TTC549 (cell line): ENCODE data around the gene ZNF292.
"Not testable (repeated sequence)": the region's sequence is repeated elsewhere in the genome, so short reads cannot be mapped to it uniquely, and the experiment has no call there.

Source experiments
- FAIRE-seq: peaks from 2 replicates; lab custom pipeline; 2012; peaks lifted over from hg19 to GRCh38; lab: Jason Lieb, UNC

ZNF292 gene

DNA sequence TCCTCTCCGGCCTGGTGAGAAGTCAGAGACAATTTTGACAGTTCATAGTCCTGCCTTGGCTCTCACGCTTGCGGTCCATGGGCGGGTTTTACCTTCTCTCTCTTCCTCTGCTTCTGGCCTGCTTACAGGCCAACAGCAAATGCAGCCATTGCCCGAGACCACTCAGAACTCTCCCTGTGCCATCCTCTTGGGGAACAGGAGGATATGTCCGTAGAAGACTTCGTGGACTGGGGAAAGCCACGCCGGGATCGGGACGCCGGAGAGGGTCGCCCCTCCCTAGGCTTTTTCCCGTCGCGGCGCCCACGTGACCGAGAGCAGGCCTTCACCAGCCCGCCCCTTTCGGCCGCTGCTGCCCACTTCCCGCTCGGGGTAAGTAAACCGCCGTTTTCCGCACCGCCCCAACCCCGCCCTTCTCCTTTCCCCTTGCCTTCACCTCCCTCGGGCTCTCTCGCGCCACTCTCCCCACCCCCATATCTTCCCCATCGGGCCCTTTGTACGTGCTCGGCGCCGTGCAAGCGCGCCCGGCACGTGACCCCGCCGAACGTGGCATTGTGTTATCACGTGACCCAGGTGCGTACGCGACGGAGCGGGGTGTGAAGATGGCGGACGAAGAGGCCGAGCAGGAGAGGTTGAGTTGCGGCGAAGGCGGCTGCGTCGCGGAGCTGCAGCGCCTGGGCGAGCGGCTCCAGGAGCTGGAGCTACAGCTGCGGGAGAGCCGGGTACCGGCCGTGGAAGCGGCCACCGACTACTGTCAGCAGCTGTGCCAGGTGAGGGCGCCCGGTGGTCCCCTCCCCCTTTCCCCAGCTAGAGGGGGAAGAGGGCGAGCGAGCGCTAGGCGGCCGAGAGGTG is at the start of gene ZNF292:
ZNF292 (plus strand) TSS at position 573 of the 849 bp plus-strand sequence; CDS start at position 600, 27 bp downstream.
- peak; percentile 73 for FAIRE-seq

DNA sequence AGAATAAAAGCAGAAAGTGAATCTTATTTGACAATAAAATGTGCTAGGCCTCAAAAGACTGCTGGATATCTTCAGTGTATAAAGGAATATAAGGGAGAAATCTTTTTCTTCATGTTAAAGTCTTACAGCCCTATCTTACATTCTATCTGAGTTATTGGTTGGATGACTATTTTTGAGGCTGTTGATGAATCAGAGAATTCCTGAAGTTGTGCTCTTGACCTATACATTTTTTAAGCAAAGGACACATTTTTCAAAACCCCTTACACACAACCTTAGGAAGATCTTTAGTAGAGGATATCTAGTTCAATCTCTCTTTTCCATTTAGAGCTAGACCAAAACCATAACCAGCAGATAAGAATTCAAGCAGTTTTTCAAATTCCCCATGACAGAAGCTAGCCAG is 49.5 kb upstream of the ZNF292 start:
- no peak for FAIRE-seq

DNA sequence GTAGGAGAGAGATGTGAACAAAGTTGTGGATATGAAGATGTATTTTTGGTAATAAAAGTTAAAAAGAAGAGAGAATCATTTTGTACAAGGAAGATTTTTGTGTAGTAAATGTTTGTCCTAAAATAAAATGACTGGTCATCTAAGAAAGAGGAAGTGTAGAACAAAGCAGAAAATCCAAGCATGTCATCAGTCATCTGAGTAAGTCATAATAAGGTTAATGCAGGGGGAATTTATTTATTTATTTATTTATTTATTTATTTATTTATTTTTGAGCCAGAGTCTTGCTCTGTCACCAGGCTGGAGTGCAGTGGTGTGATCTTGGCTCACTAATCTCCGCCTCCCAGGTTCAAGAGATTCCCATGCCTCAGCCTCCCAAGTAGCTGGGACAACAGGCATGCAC is 44.7 kb upstream of the ZNF292 start:
- FAIRE-seq: no peak

DNA sequence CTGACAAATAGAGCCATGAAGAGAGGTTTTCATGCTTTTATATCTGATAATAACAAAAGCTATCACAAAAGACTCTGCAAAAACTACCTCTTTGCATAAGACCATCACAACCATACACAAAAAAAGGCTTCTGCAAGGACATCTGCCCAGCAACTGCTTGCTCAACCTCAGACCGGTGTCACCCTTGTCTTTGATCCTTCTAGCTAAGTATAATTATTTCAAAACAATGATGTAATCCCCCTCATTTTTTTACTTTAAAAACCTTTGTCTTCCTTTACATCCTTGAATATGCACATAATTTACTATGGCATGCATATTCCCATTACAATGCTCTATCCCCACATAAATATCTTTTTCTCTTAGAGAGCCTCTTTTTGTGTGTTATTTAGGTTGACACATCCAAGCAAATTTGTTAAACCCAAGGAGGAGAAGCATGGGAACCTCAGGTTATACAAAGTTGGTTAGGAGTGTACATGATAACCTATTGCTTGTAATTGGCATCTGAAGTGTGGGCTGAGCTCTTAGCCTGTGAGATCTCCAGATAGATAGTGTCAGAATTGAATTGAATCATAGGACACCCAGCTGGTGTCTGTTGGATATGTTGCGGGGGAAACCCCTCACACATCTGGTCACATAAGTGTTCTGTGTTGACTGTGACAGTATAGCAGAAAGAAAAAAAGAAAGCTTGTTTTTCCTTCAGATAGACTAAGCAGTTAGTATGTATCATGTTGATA is 39.8 kb upstream of the ZNF292 start:
- no peak for FAIRE-seq

DNA sequence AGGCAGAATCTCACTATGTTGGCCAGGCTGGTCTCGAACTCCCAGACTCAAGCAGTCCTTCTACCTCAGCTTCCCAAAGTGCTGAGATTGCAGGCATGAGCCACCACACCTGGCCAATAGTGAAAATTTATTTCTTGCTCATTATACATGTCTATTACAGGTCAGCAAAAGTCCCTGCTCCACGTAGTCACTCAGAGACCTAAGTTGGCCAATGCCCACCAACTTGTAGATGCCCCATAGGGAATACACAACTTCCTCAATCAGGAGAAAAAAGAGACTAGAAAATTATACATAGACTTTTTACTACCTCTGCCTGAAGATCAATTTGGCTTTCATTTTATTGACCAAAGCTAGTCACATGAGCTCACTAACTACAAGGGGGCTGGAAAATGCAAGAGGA is 38.4 kb upstream of the ZNF292 start:
- no peak for FAIRE-seq

DNA sequence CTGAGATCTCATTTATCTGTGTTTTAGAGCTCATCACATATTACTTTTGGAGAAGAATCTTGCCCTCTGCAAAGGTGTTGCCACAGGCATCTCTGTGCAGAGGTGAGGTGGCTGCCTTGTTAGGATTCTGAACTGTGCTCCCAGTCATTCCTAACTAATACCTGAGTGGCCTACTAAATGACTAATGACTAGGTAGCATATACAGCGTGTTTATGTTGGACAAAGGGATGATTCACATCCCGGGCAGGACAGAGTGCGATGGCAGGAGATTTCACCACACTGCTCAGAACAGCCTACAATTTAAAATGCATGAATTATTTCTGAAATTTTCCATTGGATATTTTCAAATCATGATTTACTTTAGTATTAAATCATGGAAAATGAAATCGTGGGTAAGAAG is 37.3 kb upstream of the ZNF292 start:
- FAIRE-seq: no peak

DNA sequence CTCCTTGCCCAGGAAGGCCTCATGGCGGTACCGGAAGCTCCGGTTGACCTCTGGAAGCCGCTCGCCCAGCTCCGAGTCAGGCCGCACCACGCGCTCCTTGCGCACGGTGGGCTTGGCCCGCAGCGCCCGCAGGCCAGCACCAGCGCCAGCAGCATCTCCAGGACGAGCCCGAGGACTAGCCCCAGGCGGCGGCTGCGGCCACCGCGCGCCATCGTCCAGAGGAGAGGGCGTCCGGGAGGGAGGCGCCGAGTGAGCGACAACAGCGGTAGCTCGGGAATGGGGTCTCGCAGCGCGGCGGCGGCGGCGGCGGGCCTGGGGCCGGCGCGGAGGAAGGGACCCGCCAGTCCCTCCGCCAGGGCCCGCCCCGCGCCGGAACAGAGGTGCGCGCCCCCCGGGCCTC is 32.9 kb upstream of the ZNF292 start:
- no peak for FAIRE-seq

DNA sequence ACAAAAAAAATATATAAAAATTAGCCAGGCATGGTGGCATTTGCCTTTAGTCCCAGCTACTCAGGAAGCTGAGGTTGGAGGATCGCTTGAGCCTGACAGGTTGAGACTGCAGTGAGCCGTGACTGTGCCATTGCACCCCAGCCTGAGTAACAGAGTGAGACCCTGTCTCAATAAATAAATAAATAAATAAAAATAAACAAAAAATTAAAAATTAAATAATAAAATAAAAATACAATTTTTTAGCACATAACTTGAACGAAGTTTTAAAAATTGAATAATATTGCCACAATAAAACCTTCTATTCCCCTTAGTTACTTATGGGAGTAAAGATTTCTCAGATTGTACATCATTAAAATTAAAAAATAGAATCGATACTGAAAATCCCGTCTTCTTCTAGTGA is 31.3 kb upstream of the ZNF292 start:
- FAIRE-seq: no peak

DNA sequence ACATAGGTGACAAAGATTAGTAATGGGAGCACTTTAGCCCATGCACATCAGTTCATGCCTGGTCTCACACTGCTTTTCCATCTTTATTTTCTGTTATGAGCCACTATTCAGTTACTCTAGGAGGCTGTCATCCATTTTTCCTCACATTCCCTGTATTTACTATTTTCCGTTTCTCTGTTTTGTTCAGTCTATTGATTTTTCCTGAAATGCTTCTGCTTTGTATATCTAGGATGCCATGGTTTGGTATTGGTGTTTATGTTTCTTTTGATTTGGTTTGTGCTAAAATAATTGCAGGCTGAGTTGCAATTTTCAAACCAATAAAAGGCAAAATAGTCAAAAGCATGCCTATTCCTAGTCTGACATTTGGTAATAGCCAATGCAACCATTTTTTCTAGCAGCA is 28.9 kb upstream of the ZNF292 start:
- FAIRE-seq: no peak

DNA sequence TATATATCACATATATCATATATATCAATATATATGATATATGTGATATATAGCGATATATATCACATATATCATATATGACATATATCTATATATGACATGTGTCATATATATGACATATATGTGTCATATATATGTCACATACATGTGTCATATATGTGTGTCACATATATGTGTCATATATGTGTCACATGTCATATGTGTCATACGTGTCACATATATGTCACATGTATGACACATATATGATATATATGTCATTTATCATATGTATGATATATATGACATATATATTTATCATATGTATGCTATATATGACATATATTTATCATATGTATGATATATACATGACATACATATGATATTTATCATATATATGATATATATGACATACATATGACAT is 27.6 kb upstream of the ZNF292 start:
- FAIRE-seq: peak; percentile 46

DNA sequence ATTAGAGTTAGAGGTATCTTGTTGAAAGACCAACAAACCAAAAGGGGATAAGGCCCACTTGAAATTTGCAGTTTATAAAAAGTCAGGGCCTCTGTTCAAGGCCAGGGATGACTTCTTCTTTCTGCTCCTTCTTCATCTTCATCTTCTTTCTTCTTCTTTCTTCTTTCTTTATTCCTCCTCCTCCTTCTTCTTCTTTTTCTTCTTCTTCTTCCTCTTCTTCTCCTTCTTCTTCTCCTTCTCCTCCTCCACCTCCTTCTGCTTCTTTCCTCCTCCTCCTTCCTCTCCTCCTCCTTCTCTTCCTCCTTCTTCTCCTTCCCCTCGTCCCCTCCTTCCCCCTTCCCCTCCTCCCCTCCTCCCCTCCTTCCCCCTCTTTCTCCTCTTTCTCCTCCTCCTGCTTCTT is 18.4 kb upstream of the ZNF292 start:
- no peak for FAIRE-seq

DNA sequence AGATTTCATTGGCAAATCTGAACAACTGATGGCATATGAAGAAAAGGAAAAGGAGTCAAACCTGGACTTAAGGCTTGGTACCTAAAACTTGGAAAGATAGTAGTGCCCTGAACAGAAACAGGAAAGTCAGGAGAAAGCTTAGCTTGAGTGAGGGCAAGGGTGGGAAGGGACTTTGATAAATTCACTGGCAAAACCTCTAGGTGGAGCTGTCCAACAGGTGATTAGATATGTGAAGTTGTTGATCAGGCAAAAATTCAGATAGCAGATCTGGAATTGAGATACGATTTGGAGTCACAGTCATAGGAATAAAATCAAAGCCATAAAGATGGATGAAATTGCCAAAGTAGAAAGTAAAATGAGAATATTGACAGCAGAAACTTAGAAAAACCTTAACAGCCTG is 16.1 kb upstream of the ZNF292 start:
- FAIRE-seq: no peak

DNA sequence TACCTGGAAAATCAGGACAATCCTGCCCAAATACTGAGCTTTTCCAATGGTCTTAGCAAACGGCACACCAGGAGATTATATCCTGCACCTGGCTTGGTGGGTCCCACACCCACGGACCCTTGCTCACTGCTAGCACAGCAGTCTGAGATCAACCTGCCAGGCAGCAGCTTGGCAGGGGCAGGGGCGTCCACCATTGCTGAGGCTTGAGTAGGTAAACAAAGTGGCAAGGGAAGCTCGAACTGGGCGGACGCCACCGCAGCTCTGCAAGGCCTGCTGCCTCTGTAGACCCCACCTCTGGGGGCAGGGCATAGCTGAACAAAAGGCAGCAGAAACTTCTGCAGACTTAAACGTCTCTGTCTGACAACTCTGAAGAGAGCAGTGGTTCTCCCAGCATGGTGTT is 15.4 kb upstream of the ZNF292 start:
- not testable (repeated sequence) for FAIRE-seq

DNA sequence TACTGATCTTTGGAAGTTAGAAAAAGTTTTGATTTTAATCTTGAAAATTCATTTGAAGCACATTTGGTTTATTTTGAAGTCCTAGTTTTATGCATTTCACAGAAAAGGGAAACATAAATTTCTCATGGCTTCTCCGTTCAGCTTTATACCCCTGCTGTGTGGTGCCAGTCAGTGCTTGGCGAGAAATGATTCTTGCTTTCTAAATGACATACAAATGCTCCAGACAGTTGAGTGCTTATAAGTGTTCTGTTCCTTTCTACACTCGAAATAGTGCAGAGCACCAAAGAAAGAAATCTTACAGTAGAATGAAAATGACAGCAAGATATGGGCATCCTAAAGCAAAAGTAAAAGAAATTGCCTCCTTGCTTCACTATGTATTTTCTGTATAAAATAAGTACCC is 9.0 kb upstream of the ZNF292 start:
- FAIRE-seq: no peak

DNA sequence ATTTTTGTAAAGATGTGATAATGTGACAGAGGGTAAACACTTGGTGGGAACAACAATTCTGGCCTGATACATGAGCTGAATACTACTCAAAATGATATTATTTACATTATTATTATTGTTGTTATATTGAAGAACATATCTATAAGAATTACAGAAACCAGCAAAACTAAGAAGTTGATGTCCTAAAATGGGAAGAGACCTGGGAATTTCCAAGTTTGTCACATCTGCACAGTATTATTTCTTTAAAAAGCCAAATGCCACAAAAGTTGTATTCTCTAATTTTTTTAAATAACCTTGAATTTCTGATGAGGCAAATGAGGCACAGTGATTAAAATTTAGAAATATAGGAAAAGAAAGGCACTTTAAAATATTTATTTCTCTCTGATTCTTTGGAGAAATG is 5.0 kb upstream of the ZNF292 start:
- no peak for FAIRE-seq

DNA sequence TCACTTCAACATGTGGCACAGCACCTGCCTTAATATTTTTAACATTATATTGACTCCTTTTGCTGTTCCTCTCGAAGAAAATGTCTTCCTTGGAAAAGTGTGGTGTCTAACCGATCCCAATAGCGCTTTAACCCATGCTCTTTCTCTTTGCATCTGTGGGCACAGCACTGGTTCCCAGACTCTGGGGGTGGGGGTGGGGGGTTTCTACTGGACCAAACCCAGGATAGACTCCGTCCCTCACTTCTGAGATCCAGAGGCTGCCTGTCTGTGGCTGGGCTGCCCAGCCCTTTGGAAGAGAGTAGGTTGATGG is 3.9 kb upstream of the ZNF292 start:
- FAIRE-seq: no peak

DNA sequence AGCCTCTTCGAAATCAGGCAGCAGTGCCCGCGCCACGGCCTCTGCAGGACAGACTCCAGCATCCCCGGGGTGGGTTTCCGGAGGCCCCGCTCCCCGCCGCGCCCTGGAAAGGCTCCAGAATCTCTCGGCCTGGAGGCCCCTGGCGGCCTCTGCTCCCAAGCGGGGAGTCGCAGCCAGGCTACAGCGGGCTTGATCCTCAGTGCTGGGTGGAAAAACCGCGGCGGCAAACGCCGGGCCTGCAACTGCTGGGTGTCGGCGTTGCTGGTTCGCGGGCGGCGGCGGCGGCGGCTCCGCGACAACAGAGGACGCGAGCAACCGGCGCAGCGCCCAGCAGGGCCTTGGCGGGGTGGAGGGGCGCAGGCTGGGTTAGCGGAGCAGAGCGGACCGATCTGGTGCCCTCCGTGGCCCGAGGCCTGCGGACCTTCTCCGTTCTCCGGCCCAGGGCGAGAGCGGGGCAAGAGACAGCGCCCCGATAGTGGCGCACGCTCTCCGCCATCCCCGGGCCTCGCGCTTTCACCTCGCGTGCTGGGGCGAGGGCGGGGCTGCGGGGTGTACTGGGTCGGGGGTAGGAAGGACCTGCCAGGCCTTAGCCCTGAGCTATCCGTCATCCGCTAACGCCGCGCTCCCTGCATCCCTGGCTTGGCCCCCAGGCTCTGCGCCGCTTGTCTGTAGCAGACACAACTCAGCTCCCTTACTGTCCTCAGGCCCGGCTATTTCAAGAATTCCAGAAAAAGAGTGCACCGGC is 3.4 kb upstream of the ZNF292 start:
- FAIRE-seq: no peak

DNA sequence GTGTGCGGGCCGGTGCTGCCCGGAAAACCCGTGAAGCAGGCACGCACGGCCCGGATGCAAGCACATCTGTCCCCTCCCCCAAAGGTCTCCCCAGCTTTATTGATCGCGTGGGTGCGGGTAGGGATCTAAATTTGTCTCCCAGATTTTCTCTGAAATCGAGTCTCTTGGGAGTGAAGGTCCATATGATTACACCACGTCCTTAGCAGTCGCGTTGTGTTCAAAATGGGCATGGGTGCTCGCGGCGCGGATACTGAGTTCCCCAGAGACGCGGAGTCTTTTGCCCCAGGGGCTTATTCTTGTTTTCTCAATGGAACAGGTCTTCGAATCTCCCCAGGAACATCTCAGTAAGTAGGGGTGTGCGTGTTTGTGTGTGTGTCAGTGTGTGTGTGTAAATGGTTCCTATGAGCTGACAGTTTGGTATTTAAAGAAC is 2.8 kb upstream of the ZNF292 start:
- no peak for FAIRE-seq

DNA sequence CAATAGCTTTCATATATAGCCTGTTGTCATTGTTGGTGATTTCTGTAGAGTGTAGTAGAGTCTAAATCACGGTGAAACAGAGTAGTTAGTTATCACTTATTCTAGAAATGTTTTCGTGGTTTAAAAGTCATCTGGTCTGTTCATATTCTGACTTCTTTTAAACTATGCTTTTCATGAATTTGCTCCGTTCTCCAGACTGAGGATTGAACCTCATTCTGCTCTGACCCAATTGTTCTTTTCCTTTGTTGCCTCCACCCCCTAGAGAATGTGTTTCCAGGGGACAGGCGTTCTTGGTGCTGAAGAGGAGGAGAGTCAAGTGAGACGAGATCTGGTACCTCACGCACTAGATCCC is 748 bp upstream of the ZNF292 start:
- FAIRE-seq: no peak

DNA sequence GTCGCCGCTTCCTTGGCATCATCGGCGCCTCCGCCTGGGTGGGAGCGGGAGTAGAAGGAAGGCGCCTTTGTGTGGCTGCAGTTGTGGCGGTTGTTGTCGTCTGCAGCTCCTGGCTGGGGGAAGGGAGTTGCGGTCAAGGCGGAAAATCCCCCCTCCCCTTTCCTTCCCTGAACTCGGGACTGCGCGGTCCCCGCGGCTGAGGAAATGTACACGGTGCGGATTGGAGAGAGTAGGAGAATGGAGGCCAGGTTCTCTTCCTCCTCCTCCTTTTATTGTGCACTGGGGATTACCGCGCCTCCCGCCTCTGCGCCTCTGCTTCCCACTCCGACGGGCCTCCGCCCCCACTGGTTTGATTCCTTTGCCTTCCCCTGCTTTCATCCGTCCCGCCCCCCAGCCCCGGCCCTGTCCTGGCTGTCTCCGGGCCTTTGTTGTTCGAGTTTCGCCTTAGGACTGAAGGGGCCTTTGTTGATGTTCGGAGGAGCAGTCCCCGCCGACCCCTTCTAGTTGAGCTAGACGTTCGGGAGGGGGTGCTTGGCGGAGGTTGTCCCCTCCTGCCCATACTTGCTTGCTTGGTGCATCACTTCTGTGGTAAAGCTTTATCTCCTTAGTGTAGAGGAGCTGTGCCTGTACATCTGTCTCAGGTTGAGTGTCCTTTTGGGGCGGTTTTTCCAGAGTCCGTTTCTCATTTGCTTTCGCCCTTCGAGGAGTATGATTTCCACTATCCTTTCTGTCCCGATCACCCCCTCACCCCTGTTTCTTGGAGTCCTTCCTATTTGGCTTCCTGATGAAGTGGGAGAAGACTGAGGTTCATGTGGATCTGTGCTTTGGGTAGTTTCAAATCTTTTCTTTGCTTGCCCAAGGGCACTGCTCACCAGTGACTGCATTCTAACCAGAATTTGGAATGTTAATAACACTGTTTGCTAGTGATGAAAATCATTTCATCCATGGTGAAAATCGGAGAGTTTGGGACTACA is 764 bp downstream of the ZNF292 start:
- FAIRE-seq: no peak

DNA sequence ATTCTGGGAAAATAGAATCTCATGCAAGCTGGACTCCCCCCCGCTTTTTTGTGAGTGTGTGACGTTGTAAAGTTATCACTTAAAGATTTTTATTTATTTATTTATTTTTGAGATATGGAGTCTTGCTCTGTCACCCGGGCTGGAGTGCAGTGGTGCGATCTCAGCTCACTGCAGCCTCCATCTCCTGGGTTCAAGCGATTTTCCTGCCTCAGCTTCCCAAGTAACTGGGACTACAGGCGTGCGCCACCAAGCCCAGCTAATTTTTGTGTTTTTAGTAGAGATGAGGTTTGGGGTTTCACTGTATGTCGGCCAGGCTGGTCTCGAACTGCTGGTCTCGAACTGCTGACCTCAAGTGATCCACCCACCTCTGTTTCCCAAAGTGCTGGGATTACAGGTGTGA is 2.2 kb downstream of the ZNF292 start:
- FAIRE-seq: not testable (repeated sequence)

DNA sequence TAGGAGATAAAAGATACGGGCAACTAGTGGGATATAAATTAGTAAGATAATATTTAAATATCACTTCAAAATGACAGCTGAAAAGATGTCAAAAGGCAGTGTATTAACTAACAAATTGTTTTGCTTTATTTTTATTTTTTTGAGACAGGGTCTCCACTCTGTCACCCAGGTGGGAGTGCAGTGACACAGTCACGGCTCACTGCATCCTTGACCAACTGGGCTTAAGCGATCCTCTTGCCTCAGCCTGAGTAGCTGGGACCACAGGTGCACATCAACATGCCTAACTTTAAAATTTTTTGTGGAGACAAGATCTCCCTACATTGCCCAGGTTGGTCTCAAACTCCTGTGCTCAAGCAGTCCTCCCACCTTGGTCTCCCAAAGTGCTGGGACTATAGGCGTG is 5.9 kb downstream of the ZNF292 start:
- no peak for FAIRE-seq
